ENCODE results near the gene NCKAP5. TPM values are rescaled to one million over a fixed set of nuclear protein-coding genes. Genes with fewer than 3 reads are reported as not detected.
A peak's percentile ranks its signal among the peaks of the same experiment; 100 is the strongest.

The NCKAP5 gene
- total and polyA plus RNA-seq, 4 donors: 0.57 to 2.8 (median 2.4) TPM

GRCh38 chr2:133271105-133271504, 297.2 kb downstream of the NCKAP5 start:
- WGBS: 83% methylated on average over 4 of the region's 4 CpGs

GRCh38 chr2:133270550-133270949, 297.7 kb downstream of the NCKAP5 start:
- H3K27me3 ChIP-seq (ENCODE audit: control insufficient read depth in 4 of 4, insufficient read depth in 4 of 4, low read length in 3 of 4): no peaks in the 10 kb centered on the region
- no peak overlapping the region for H3K9ac ChIP-seq (ENCODE audit: low read depth in 1 of 2, low read length in 2 of 2)
- 95% methylated on average over 5 of the region's 5 CpGs for WGBS
- no peaks in the 10 kb centered on the region for H3K36me3 ChIP-seq (ENCODE audit: control insufficient read depth in 4 of 4, insufficient read depth in 3 of 4, low read depth in 1 of 4, low read length in 3 of 4)
- no peak overlapping the region for H3K27ac ChIP-seq (ENCODE audit: low read depth in 1 of 2, low read length in 2 of 2)
- H3K9me3 ChIP-seq (ENCODE audit: control insufficient read depth in 4 of 4, low read length in 3 of 4): no peaks in the 10 kb centered on the region
- H3K4me1 ChIP-seq (ENCODE audit: control insufficient read depth in 4 of 4, insufficient read depth in 4 of 4, low read length in 3 of 4): peaks cover 2 to 10% (median 8%) of the 10 kb centered on the region in 4 donors
- no peak for TF ChIP-seq RXRA (IDR thresholded peaks at IDR 0.05)
- no peak for TF ChIP-seq ZBTB33 (IDR thresholded peaks at IDR 0.05)
- TF ChIP-seq GABPA (IDR thresholded peaks at IDR 0.05 in 1 of 2, conservative IDR thresholded peaks at IDR 0.05 in 1 of 2): no peak
- TF ChIP-seq, protein P1, sequence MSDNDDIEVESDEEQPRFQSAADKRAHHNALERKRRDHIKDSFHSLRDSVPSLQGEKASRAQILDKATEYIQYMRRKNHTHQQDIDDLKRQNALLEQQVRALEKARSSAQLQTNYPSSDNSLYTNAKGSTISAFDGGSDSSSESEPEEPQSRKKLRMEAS (IDR thresholded peaks at IDR 0.05): no peak
- no peak for TF ChIP-seq YY1 (IDR thresholded peaks at IDR 0.05)
- no peak for TF ChIP-seq CTCF (IDR thresholded peaks at IDR 0.05; ENCODE audit: low read depth, low read length, missing input control)
- TF ChIP-seq NR2F2 (IDR thresholded peaks at IDR 0.05): no peak
- no peak for TF ChIP-seq EGR1 (IDR thresholded peaks at IDR 0.05; ENCODE audit: low read depth in 2 of 2)
- TF ChIP-seq JUND (IDR thresholded peaks at IDR 0.05): no peak
- TF ChIP-seq HNF4G (IDR thresholded peaks at IDR 0.05): no peak
- no peak for TF ChIP-seq RAD21 (IDR thresholded peaks at IDR 0.05)
- TF ChIP-seq FOXA2 (IDR thresholded peaks at IDR 0.05): no peak
- no peak for DNase-seq (ENCODE audit: low spot score)
- no peak overlapping the region for H3K4me3 ChIP-seq (ENCODE audit: low read depth in 1 of 3, low read length in 3 of 3)

More at GRCh38 chr2:133271105-133271504, 297.2 kb downstream of the NCKAP5 start:
- Histone ChIP-seq H3K27ac (ENCODE audit: low read depth in 1 of 2, low read length in 2 of 2) (no peak overlapping the region), H3K9ac (ENCODE audit: low read depth in 1 of 2, low read length in 2 of 2) (no peak overlapping the region), H3K27me3 (ENCODE audit: control insufficient read depth in 4 of 4, insufficient read depth in 4 of 4, low read length in 3 of 4) (no peaks in the 10 kb centered on the region), H3K4me1 (ENCODE audit: control insufficient read depth in 4 of 4, insufficient read depth in 4 of 4, low read length in 3 of 4) (peaks cover 0 to 7% (median 6%) of the 10 kb centered on the region in 4 donors), H3K4me3 (ENCODE audit: low read depth in 1 of 3, low read length in 3 of 3) (no peak overlapping the region), H3K36me3 (ENCODE audit: control insufficient read depth in 4 of 4, insufficient read depth in 3 of 4, low read depth in 1 of 4, low read length in 3 of 4) (no peaks in the 10 kb centered on the region), H3K9me3 (ENCODE audit: control insufficient read depth in 4 of 4, low read length in 3 of 4) (no peaks in the 10 kb centered on the region)
- no peak for DNase-seq (ENCODE audit: low spot score)
- TF ChIP-seq, protein P2, sequence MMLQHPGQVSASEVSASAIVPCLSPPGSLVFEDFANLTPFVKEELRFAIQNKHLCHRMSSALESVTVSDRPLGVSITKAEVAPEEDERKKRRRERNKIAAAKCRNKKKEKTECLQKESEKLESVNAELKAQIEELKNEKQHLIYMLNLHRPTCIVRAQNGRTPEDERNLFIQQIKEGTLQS (IDR thresholded peaks at IDR 0.05): no peak

DNA sequence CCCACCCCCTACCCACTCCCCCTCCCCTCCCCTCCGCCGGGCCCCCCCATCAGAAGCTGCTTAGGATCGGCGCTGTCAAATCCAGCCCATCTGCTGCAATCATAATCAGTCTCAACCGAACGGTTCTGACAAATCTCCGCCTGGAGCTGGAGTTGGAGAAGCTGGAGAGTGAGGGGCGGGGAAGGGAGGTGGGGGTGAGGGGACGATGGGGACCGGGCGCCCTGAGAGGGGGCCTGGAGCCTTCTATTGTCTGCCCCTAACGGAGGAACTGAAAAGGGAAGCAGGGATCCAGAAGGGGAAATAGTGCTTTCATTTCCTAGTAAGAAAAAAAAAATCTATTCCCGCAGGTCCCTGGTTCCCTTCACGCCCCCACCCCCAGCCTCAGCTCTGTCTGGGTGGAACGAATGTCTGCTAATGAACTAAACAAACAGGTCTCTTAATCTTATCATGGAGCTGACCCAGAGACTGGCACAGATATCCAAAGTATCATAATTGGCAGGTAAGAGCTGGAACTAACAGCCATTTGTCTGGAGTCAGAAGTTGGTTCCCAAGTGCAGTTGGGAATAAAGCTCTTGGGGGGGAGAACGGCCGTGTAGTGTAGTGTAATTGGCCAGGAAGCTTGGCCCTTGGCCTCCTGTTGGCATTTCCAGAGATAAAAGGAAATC, 301.2 kb downstream of the NCKAP5 start:
- Histone ChIP-seq H3K9ac (ENCODE audit: low read depth in 1 of 2, low read length in 2 of 2) (no peak overlapping the region), H3K27me3 (ENCODE audit: control insufficient read depth in 4 of 4, insufficient read depth in 4 of 4, low read length in 3 of 4) (no peaks in the 10 kb centered on the region), H3K9me3 (ENCODE audit: control insufficient read depth in 4 of 4, low read length in 3 of 4) (no peaks in the 10 kb centered on the region), H3K4me1 (ENCODE audit: control insufficient read depth in 4 of 4, insufficient read depth in 4 of 4, low read length in 3 of 4) (peaks cover 4 to 13% (median 9%) of the 10 kb centered on the region in 4 donors), H3K4me3 (ENCODE audit: low read depth in 1 of 3, low read length in 3 of 3) (peak overlapping the region; percentile 11 to 51 (median 50)), H3K27ac (ENCODE audit: low read depth in 1 of 2, low read length in 2 of 2) (no peak overlapping the region), H3K36me3 (ENCODE audit: control insufficient read depth in 4 of 4, insufficient read depth in 3 of 4, low read depth in 1 of 4, low read length in 3 of 4) (no peaks in the 10 kb centered on the region)
- WGBS: under 1% methylated on average over 17 of the region's 17 CpGs
- DNase-seq (ENCODE audit: low spot score): no peak
- TF ChIP-seq, protein P2 (IDR thresholded peaks at IDR 0.05): no peak
- TF ChIP-seq YY1 (IDR thresholded peaks at IDR 0.05) (no peak), RAD21 (IDR thresholded peaks at IDR 0.05) (no peak), GABPA (IDR thresholded peaks at IDR 0.05 in 1 of 2, conservative IDR thresholded peaks at IDR 0.05 in 1 of 2) (no peak), FOXA1 (IDR thresholded peaks at IDR 0.05) (no peak), FOXA2 (IDR thresholded peaks at IDR 0.05) (no peak), ZBTB33 (IDR thresholded peaks at IDR 0.05) (no peak), NR2F2 (IDR thresholded peaks at IDR 0.05) (no peak), HNF4A (conservative IDR thresholded peaks at IDR 0.05) (no peak), JUND (IDR thresholded peaks at IDR 0.05) (no peak), SP1 (IDR thresholded peaks at IDR 0.05) (no peak)
